Stomach (tissue), 9 donors: ENCODE measurements around the gene PIGX. TPM values are rescaled to one million over a fixed set of nuclear protein-coding genes. Genes with fewer than 3 reads are reported as not detected.

Experiments
- DNase-seq, 2 donors: peaks; one replicate each; pipeline versions ENCODE4 v3.0.0 to v3.0.0-alpha.2; 2013 to 2019
- H3K27ac ChIP-seq, 5 donors: fragments of 200-600 bp in 4 of 5; sonication (generic) in 4 of 5; one replicate each; pipeline ENCODE4 v1.5.1; 2013 to 2019; ENCODE audit warnings: mild to moderate bottlenecking in 1 of 5, moderate library complexity in 1 of 5
- H3K27me3 ChIP-seq, 3 donors: fragments of 200-600 bp; sonication (generic); one replicate each; pipeline ENCODE4 v1.5.1; 2017 to 2019; ENCODE audit warnings: mixed run types in 1 of 3
- H3K36me3 ChIP-seq, 4 donors: fragments of 200-600 bp; sonication (generic); 1 replicate in 3 of 4; 2 replicates in 1 of 4; pipeline ENCODE4 v1.5.1; 2016 to 2019
- H3K4me1 ChIP-seq, 4 donors: fragments of 200-600 bp; sonication (generic); one replicate each; pipeline ENCODE4 v1.5.1; 2016 to 2019
- H3K4me3 ChIP-seq, 4 donors: fragments of 200-600 bp; sonication (generic) in 3 of 4; one replicate each; pipeline ENCODE4 v1.5.1; 2016 to 2019; ENCODE audit warnings: mild to moderate bottlenecking in 1 of 4
- H3K9me3 ChIP-seq, 4 donors: fragments of 200-600 bp; sonication (generic); one replicate each; pipeline ENCODE4 v1.5.1; 2016 to 2019
- CTCF ChIP-seq, 7 experiments: fragments of 450-650 bp in 4 of 7; fragments of 200-600 bp in 3 of 7; sonication (generic) in 3 of 7; IDR thresholded peaks; one replicate each; pipeline ENCODE4 v1.5.1; 2016 to 2019; ENCODE audit warnings: antibody characterized with exemption in 7 of 7, control low read depth in 2 of 7, mild to moderate bottlenecking in 1 of 7
- EP300 ChIP-seq: sonication (generic); formaldehyde crosslinking; IDR thresholded peaks from one replicate; pipeline ENCODE4 v1.6.1; 2017; ENCODE audit warnings: antibody characterized with exemption
- POLR2A ChIP-seq, 4 donors: fragments of 450-650 bp; IDR thresholded peaks; one replicate each; pipeline ENCODE4 v1.6.1; 2016; ENCODE audit warnings: antibody characterized with exemption in 4 of 4, control low read depth in 2 of 4, mild to moderate bottlenecking in 1 of 4, moderate library complexity in 1 of 4
- POLR2AphosphoS5 ChIP-seq, 3 donors: sonication (generic); formaldehyde crosslinking; IDR thresholded peaks; one replicate each; pipeline ENCODE4 v1.6.1; 2016; ENCODE audit warnings: antibody characterized with exemption in 3 of 3
- WGBS, 5 donors: extraction: QIAGEN DNeasy Blood & Tissue Kit in 3 of 5; methylation state at CpG; one replicate each; pipeline versions ENCODE4 v1.1.5 to v1.1.7; 2013 to 2018; 5-methylcytosine and 5-hydroxymethylcytosine counted together
- intact Hi-C: fragments of 100-400 bp; cut with DNase I; formaldehyde crosslinking; loops from one replicate; pipeline ENCODE4 v1.15.1; 2023; ENCODE audit warnings: low total_unique reads
- polyA plus RNA-seq, 3 donors: library from polyadenylated mRNA; stranded (reverse); fragments of 200-250 nt; gene quantifications; one replicate each; pipeline ENCODE4 v1.2.3, GENCODE V29; 2013
- total RNA-seq, 5 donors: library from RNA; depleted of rRNA; stranded (reverse); fragments of >200 nt; gene quantifications; one replicate each; pipeline versions ENCODE4 v1.1.0 to v1.2.3, GENCODE V29; 2014 to 2016
- donor health status: healthy with polysubstance abuse.
- donor health status: Bipolar disorder and iron deficiency.
- donor health status: healthy.

PIGX gene
- total and polyA plus RNA-seq, 8 donors = 4.6 to 60.8 (median 15.0) TPM

- WGBS, 5 donors = 82 to 93% (median 87%) methylated on average over 17 of the region's 17 CpGs
These were observed 22.1 kb upstream of the PIGX start for GRCh38 chr3:196689941-196690660.

GRCh38 chr3:196691386-196691785 is 20.8 kb upstream of the PIGX start:
- 64 to 77% (median 70%) methylated on average over 8 of the region's 8 CpGs for WGBS, 5 donors
- TF ChIP-seq POLR2AphosphoS5 (IDR thresholded peaks at IDR 0.05) = no peak
- no peak for TF ChIP-seq POLR2A (IDR thresholded peaks at IDR 0.05)
- TF ChIP-seq CTCF (IDR thresholded peaks at IDR 0.05) = no peak
- no peak for TF ChIP-seq EP300
- Histone ChIP-seq H3K27ac (no peak overlapping the region), H3K4me3 (no peak overlapping the region), H3K9me3 (no peaks in the 10 kb centered on the region), H3K27me3 (no peaks in the 10 kb centered on the region), H3K36me3 (no peaks in the 10 kb centered on the region), H3K4me1 (peaks cover 0 to 11% (median 0%) of the 10 kb centered on the region in 4 donors)
- intact Hi-C loops = no loop called here
- no peak for DNase-seq

More at GRCh38 chr3:196689941-196690660, 22.1 kb upstream of the PIGX start:
- TF ChIP-seq EP300 (no peak), POLR2AphosphoS5 (IDR thresholded peaks at IDR 0.05) (no peak), CTCF (IDR thresholded peaks at IDR 0.05) (no peak), POLR2A (IDR thresholded peaks at IDR 0.05) (no peak)
- H3K4me3 ChIP-seq = no peak overlapping the region
- intact Hi-C loops = loop anchor here (5.0 to 10.0 kb wide), 2 partner anchors 83 to 435 kb away; no protein-coding TSS in a partner anchor
- no peak overlapping the region for H3K27ac ChIP-seq
- H3K4me1 ChIP-seq = peaks cover 0 to 12% (median 1%) of the 10 kb centered on the region in 4 donors
- H3K27me3 ChIP-seq = no peaks in the 10 kb centered on the region
- H3K9me3 ChIP-seq = no peaks in the 10 kb centered on the region
- no peak for DNase-seq
- H3K36me3 ChIP-seq = no peaks in the 10 kb centered on the region

GRCh38 chr3:196694202-196694638 is 18.0 kb upstream of the PIGX start:
- no peak overlapping the region for H3K27ac ChIP-seq
- no peak overlapping the region for H3K4me3 ChIP-seq
- no peaks in the 10 kb centered on the region for H3K9me3 ChIP-seq
- intact Hi-C loops = no loop called here
- H3K36me3 ChIP-seq = no peaks in the 10 kb centered on the region
- no peaks in the 10 kb centered on the region for H3K27me3 ChIP-seq
- DNase-seq = peak in 1 of 2 donors; percentile 19
- H3K4me1 ChIP-seq = peaks cover 0 to 11% (median 0%) of the 10 kb centered on the region in 4 donors
- WGBS, 5 donors = 0 to 6% (median 0%) methylated on average over 1 of the region's 1 CpG
- TF ChIP-seq POLR2AphosphoS5 (IDR thresholded peaks at IDR 0.05) = no peak
- no peak for TF ChIP-seq EP300
- TF ChIP-seq POLR2A (IDR thresholded peaks at IDR 0.05) = no peak
- no peak for TF ChIP-seq CTCF (IDR thresholded peaks at IDR 0.05)

- Histone ChIP-seq H3K4me3 (no peak overlapping the region), H3K4me1 (peaks cover 0 to 11% (median 0%) of the 10 kb centered on the region in 4 donors), H3K36me3 (no peaks in the 10 kb centered on the region), H3K27ac (no peak overlapping the region), H3K27me3 (no peaks in the 10 kb centered on the region), H3K9me3 (no peaks in the 10 kb centered on the region)
- TF ChIP-seq POLR2A (IDR thresholded peaks at IDR 0.05) = no peak
- no peak for TF ChIP-seq POLR2AphosphoS5 (IDR thresholded peaks at IDR 0.05)
- no peak for TF ChIP-seq CTCF (IDR thresholded peaks at IDR 0.05)
- no peak for TF ChIP-seq EP300
- 87 to 95% (median 92%) methylated on average over 15 to 17 of the region's 17 CpGs for WGBS, 5 donors
- no peak for DNase-seq
- intact Hi-C loops = no loop called here
These were observed 17.0 kb upstream of the PIGX start for GRCh38 chr3:196694941-196695848.
